ENCODE measurements around the gene DLG2.

The DLG2 gene

GRCh38 chr11:84214557-84214956 is 1412.6 kb downstream of the DLG2 start:
- no peak overlapping the region for H3K4me3 ChIP-seq (replicated peaks; ENCODE audit: insufficient read depth, low read length)
- no peak for DNase-seq (ENCODE audit: low read depth in 1 of 2, low spot score in 1 of 2)
- TF ChIP-seq REST (IDR thresholded peaks at IDR 0.05; ENCODE audit: insufficient replicate concordance, low read depth), result no peak
- TF ChIP-seq SPI1 (IDR thresholded peaks at IDR 0.05; ENCODE audit: borderline replicate concordance, low read depth), result no peak
- TF ChIP-seq, protein P1, sequence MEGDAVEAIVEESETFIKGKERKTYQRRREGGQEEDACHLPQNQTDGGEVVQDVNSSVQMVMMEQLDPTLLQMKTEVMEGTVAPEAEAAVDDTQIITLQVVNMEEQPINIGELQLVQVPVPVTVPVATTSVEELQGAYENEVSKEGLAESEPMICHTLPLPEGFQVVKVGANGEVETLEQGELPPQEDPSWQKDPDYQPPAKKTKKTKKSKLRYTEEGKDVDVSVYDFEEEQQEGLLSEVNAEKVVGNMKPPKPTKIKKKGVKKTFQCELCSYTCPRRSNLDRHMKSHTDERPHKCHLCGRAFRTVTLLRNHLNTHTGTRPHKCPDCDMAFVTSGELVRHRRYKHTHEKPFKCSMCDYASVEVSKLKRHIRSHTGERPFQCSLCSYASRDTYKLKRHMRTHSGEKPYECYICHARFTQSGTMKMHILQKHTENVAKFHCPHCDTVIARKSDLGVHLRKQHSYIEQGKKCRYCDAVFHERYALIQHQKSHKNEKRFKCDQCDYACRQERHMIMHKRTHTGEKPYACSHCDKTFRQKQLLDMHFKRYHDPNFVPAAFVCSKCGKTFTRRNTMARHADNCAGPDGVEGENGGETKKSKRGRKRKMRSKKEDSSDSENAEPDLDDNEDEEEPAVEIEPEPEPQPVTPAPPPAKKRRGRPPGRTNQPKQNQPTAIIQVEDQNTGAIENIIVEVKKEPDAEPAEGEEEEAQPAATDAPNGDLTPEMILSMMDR (IDR thresholded peaks at IDR 0.05; ENCODE audit: insufficient read depth, low read length), result no peak
- no peak for TF ChIP-seq POLR2AphosphoS5 (IDR thresholded peaks at IDR 0.05; ENCODE audit: low read depth)
- TF ChIP-seq GABPA (IDR thresholded peaks at IDR 0.05; ENCODE audit: low read depth), result no peak
- H3K27me3 ChIP-seq (ENCODE audit: insufficient read depth, poor library complexity, severe bottlenecking), result no peaks in the 10 kb centered on the region
- no peak overlapping the region for H3K27ac ChIP-seq (replicated peaks)

DNA sequence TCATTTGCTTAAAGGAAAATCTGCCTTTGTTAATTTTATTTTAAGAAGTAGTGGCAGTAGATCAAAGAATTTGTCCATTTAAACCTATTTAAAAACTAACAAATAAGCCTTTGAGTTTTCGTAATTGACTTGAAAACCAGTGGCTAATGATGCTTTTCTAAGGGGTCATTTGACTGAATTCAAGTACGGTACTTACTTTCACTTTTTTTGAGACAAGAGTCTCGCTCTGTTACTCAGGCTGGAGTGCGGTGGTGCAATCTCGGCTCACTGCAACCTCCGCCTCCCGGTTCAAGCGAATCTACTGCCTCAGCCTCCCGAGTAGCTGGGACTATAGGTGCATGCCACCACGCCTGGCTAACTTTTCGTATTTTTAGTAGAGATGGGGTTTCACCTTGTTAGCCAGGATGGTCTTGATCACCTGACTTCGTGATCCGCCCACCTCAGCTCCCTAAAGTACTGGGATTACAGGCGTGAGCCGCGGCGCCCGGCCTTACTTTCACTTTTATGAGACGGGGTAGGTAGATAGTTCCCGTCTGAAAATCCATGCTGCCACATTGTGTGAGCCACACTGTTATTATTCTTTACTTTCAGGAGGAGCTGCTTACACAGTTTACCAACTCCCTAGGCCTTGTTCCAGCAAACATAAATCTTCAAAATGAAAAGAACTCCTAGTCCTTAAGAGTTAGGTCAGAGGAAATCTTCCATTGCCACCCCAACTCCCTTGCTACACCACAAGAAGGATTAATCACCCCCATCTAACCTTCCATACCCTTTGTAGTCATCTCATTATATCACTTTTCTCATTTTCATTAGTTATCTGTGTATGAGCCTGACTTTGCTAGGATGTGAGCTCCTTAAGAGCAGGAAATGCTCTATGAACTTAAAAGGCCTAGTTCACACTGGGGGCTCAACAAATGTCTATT is 1414.4 kb downstream of the DLG2 start:
- Histone ChIP-seq H3K27me3 (ENCODE audit: insufficient read depth, poor library complexity, severe bottlenecking) (no peaks in the 10 kb centered on the region), H3K4me3 (replicated peaks; ENCODE audit: insufficient read depth, low read length) (no peak overlapping the region), H3K27ac (replicated peaks) (no peak overlapping the region)
- TF ChIP-seq SPI1 (IDR thresholded peaks at IDR 0.05; ENCODE audit: borderline replicate concordance, low read depth), result no peak
- TF ChIP-seq GABPA (IDR thresholded peaks at IDR 0.05; ENCODE audit: low read depth), result no peak
- no peak for TF ChIP-seq REST (IDR thresholded peaks at IDR 0.05; ENCODE audit: insufficient replicate concordance, low read depth)
- no peak for TF ChIP-seq POLR2AphosphoS5 (IDR thresholded peaks at IDR 0.05; ENCODE audit: low read depth)
- TF ChIP-seq, protein P1 (IDR thresholded peaks at IDR 0.05; ENCODE audit: insufficient read depth, low read length), result no peak
- no peak for DNase-seq (ENCODE audit: low read depth in 1 of 2, low spot score in 1 of 2)

DNA sequence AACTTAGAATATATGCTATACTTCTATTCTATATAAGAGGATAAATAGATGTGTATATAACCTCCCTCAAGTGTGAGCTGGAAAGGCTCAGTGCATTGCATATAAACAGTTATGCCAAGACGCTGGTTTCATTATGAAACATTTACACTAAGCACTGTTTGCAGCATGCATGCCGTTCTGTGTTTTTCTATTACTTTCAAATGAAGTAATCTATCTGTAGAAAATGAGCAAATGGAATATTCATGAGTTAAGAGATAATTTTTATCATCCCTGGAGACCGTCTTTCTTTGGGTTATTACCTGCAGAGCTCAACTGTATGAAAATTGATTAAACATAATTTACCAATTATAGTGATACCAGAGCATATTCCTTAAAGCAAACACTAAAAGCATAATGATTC is 1415.2 kb downstream of the DLG2 start:
- TF ChIP-seq, protein P1 (IDR thresholded peaks at IDR 0.05; ENCODE audit: insufficient read depth, low read length), result no peak
- TF ChIP-seq REST (IDR thresholded peaks at IDR 0.05; ENCODE audit: insufficient replicate concordance, low read depth) (no peak), GABPA (IDR thresholded peaks at IDR 0.05; ENCODE audit: low read depth) (no peak), POLR2AphosphoS5 (IDR thresholded peaks at IDR 0.05; ENCODE audit: low read depth) (no peak), SPI1 (IDR thresholded peaks at IDR 0.05; ENCODE audit: borderline replicate concordance, low read depth) (no peak)
- no peak for DNase-seq (ENCODE audit: low read depth in 1 of 2, low spot score in 1 of 2)
- no peak overlapping the region for H3K27ac ChIP-seq (replicated peaks)
- H3K27me3 ChIP-seq (ENCODE audit: insufficient read depth, poor library complexity, severe bottlenecking), result no peaks in the 10 kb centered on the region
- H3K4me3 ChIP-seq (replicated peaks; ENCODE audit: insufficient read depth, low read length), result no peak overlapping the region
